ENCODE data around the gene LDB2. TPM values are rescaled to one million over a fixed set of nuclear protein-coding genes. Genes with fewer than 3 reads are reported as not detected.

The LDB2 gene
- total and polyA plus RNA-seq, 2 donors (not counting 1 experiment from before 2014, with no cell fraction given) = not detected

DNA sequence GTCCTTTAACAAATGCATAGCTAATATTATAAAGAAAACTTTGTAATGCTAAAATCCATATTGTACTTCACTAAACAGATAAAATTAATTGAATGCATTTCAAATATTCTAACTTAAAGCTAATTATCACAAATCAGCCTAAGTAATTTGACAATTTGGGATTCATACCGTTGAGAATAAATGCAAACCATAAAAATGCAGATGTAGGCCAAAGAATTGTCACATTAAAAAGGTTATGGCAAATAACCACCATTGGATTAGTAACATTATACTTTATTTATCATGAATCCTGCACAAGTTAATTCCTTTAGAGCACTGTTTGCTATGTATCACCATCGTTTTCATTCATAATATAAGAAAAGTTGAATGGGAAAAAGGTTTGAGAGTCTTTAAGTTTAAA, 301.0 kb downstream of the LDB2 start:
- POLR2A ChIA-PET = no interaction called here
- ATAC-seq (ENCODE audit: low read depth) = no peak
- CTCF ChIA-PET = no interaction called here
- Histone ChIP-seq H2AFZ (ENCODE audit: insufficient read depth, low read depth, low read length, poor library complexity, severe bottlenecking) (no peak overlapping the region), H3K4me3 (ENCODE audit: control extremely low read depth in 1 of 5, extremely low read depth in 1 of 5, insufficient read depth in 1 of 5, low read depth in 2 of 5, low read length in 4 of 5) (no peak overlapping the region), H3K36me3 (replicated peaks in 1 of 2; ENCODE audit: control extremely low read depth in 1 of 2, control insufficient read depth in 1 of 2, extremely low read depth in 1 of 2, insufficient read depth in 2 of 2, low read length in 1 of 2) (no peaks in the 10 kb centered on the region), H3K27ac (ENCODE audit: low read length in 2 of 2) (no peak overlapping the region), H3K4me1 (ENCODE audit: control insufficient read depth in 2 of 2, insufficient read depth in 2 of 2, low read length in 2 of 2) (no peaks in the 10 kb centered on the region), H3K27me3 (replicated peaks in 1 of 4; ENCODE audit: control extremely low read depth in 1 of 4, control insufficient read depth in 3 of 4, insufficient read depth in 4 of 4, low read length in 3 of 4) (no peaks in the 10 kb centered on the region), H3K9me3 (ENCODE audit: control extremely low read depth in 1 of 3, control insufficient read depth in 2 of 3, insufficient read depth in 1 of 3, low read length in 2 of 3) (no peaks in the 10 kb centered on the region), H4K20me1 (ENCODE audit: control insufficient read depth, insufficient read depth, low read length, poor library complexity, severe bottlenecking) (no peaks in the 10 kb centered on the region), H3K9ac (ENCODE audit: low read length) (no peak overlapping the region), H3K79me2 (ENCODE audit: control insufficient read depth, insufficient read depth, low read length) (no peaks in the 10 kb centered on the region), H3K4me2 (replicated peaks; ENCODE audit: low read depth, low read length, poor library complexity, severe bottlenecking) (no peak overlapping the region)
- Mint-ChIP-seq H3K4me1 (no peaks in the 10 kb centered on the region), H3K27me3 (no peaks in the 10 kb centered on the region), H3K27ac (no peak overlapping the region), H3K9me3 (ENCODE audit: insufficient read depth) (no peaks in the 10 kb centered on the region), H3K4me3 (no peak overlapping the region)
- DNase-seq = no peak
- no CpG with 5 or more reads among the region's 2 CpGs for WGBS (ENCODE audit: insufficient coverage)
- intact Hi-C loops (cut with micrococcal nuclease) = no loop called here
- TF ChIP-seq EZH2 (IDR thresholded peaks at IDR 0.05; ENCODE audit: borderline replicate concordance, insufficient read depth, low read depth, low read length, poor library complexity, severe bottlenecking) = no peak
- TF ChIP-seq, protein P1, sequence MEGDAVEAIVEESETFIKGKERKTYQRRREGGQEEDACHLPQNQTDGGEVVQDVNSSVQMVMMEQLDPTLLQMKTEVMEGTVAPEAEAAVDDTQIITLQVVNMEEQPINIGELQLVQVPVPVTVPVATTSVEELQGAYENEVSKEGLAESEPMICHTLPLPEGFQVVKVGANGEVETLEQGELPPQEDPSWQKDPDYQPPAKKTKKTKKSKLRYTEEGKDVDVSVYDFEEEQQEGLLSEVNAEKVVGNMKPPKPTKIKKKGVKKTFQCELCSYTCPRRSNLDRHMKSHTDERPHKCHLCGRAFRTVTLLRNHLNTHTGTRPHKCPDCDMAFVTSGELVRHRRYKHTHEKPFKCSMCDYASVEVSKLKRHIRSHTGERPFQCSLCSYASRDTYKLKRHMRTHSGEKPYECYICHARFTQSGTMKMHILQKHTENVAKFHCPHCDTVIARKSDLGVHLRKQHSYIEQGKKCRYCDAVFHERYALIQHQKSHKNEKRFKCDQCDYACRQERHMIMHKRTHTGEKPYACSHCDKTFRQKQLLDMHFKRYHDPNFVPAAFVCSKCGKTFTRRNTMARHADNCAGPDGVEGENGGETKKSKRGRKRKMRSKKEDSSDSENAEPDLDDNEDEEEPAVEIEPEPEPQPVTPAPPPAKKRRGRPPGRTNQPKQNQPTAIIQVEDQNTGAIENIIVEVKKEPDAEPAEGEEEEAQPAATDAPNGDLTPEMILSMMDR (IDR thresholded peaks at IDR 0.05) = no peak

DNA sequence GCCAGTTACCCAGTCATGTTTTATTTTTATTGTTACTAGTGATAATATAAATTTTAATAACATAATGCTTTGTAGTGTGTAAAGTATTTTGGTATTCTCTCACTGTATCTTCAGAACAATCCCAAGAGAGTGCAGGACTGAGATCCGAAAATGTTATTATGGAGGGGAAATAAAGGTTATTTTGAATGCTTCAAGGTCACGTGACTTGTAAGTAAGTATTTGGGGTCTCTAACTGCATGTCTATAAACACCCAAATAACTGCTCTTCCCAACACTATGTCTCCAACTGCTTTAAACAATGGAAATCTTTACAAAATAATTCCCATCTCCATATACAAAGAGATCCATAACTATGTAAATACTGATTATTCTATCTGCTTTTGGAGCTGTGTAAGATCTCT, 302.2 kb downstream of the LDB2 start:
- no peak for DNase-seq
- H3K4me3 Mint-ChIP-seq = no peak overlapping the region
- TF ChIP-seq, protein P1 (IDR thresholded peaks at IDR 0.05) = no peak
- TF ChIP-seq EZH2 (IDR thresholded peaks at IDR 0.05; ENCODE audit: borderline replicate concordance, insufficient read depth, low read depth, low read length, poor library complexity, severe bottlenecking) = no peak
- Histone ChIP-seq H3K79me2 (ENCODE audit: control insufficient read depth, insufficient read depth, low read length) (no peaks in the 10 kb centered on the region), H3K4me2 (replicated peaks; ENCODE audit: low read depth, low read length, poor library complexity, severe bottlenecking) (no peak overlapping the region), H3K9ac (ENCODE audit: low read length) (no peak overlapping the region), H3K4me1 (ENCODE audit: control insufficient read depth in 2 of 2, insufficient read depth in 2 of 2, low read length in 2 of 2) (no peaks in the 10 kb centered on the region), H3K9me3 (ENCODE audit: control extremely low read depth in 1 of 3, control insufficient read depth in 2 of 3, insufficient read depth in 1 of 3, low read length in 2 of 3) (no peaks in the 10 kb centered on the region), H2AFZ (ENCODE audit: insufficient read depth, low read depth, low read length, poor library complexity, severe bottlenecking) (no peak overlapping the region), H3K27me3 (replicated peaks in 1 of 4; ENCODE audit: control extremely low read depth in 1 of 4, control insufficient read depth in 3 of 4, insufficient read depth in 4 of 4, low read length in 3 of 4) (no peaks in the 10 kb centered on the region), H3K4me3 (ENCODE audit: control extremely low read depth in 1 of 5, extremely low read depth in 1 of 5, insufficient read depth in 1 of 5, low read depth in 2 of 5, low read length in 4 of 5) (no peak overlapping the region), H3K36me3 (replicated peaks in 1 of 2; ENCODE audit: control extremely low read depth in 1 of 2, control insufficient read depth in 1 of 2, extremely low read depth in 1 of 2, insufficient read depth in 2 of 2, low read length in 1 of 2) (no peaks in the 10 kb centered on the region), H3K27ac (ENCODE audit: low read length in 2 of 2) (no peak overlapping the region), H4K20me1 (ENCODE audit: control insufficient read depth, insufficient read depth, low read length, poor library complexity, severe bottlenecking) (no peaks in the 10 kb centered on the region)
- ATAC-seq (ENCODE audit: low read depth) = no peak
- intact Hi-C loops (cut with micrococcal nuclease) = no loop called here
- no peaks in the 10 kb centered on the region for H3K27me3 Mint-ChIP-seq
- no peaks in the 10 kb centered on the region for H3K4me1 Mint-ChIP-seq
- POLR2A ChIA-PET = no interaction called here
- H3K9me3 Mint-ChIP-seq (ENCODE audit: insufficient read depth) = no peaks in the 10 kb centered on the region
- WGBS (ENCODE audit: insufficient coverage) = no CpG with 5 or more reads among the region's 2 CpGs
- no peak overlapping the region for H3K27ac Mint-ChIP-seq
- CTCF ChIA-PET = no interaction called here
